GM19372 (cell line): ENCODE results near the gene CAMK1D.
"Not testable (repeated sequence)": the region's sequence is repeated elsewhere in the genome, so short reads cannot be mapped to it uniquely, and the experiment has no call there.

ENCODE experiments used
- ATAC-seq: cut with Tn5 transposase; IDR thresholded peaks from one replicate; pipeline ENCODE4 v1.9.1; 2021; ENCODE audit warnings: mild to moderate bottlenecking, low read depth, moderate library complexity; ENCODE audit not compliant: unreplicated experiment

The CAMK1D gene

GRCh38 chr10:12487366-12487765 lies 138.0 kb downstream of the CAMK1D start:
- no peak for ATAC-seq

DNA sequence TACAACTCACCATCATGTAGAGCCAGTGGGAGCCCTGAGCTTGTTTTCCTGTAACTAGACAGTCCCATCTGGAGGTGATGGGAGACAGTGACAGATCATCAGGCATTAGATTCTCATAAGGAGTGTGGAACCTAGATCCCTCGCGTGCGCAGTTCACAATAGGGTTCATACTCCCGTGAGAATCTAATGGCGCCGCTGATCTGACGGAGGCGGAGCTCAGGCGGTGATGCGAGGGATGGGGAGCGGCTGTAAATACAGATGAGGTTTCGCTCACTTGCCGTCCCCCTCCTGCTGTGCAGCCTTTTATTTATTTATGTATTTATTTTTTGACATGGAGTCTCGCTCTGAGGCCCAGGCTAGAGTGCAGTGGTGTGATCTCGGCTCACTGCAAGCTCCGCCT lies 139.3 kb downstream of the CAMK1D start:
- no peak for ATAC-seq

- ATAC-seq: no peak
These were observed 140.0 kb downstream of the CAMK1D start for GRCh38 chr10:12489357-12489756.

DNA sequence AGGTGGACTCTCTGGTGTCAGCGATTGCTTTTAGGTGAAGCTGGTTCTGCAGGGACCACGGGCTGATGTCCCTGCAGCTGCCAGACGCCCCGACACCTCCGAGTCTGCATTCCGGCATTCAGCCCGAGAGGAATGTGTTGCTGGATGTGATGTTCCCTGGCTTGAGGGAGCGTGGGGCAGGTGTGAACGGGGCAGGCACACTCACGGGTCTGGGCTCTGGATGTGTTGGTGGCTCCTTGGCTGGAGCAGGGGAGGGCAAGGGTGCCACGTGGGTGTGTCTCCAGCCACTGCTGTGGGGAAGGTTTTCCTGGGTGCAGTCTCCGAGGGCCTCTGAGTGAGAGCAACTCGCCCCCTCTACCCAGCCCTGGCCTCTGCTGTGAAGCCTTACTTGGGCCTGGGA lies 140.5 kb downstream of the CAMK1D start:
- no peak for ATAC-seq

DNA sequence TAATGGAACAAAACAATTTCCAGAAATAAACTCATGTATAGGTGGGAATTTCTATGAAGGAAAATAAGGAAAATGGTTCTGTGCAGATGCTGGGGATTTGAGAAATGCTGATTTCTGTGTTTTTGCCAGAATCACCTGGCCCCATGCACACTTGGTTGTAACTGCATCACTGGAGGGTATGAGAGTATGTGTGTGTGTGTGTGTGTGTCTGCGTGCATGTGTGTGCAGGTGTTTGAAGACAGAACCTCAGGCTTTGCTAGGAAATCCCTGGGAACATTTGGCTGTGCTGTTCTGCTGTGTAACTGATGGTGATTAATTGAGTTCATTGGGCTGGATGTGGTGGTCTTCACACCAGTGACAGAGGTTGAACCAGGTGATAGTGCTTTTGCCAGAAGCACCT lies 141.6 kb downstream of the CAMK1D start:
- no peak for ATAC-seq

- no peak for ATAC-seq
These were observed 142.1 kb downstream of the CAMK1D start for GRCh38 chr10:12491491-12491890.

DNA sequence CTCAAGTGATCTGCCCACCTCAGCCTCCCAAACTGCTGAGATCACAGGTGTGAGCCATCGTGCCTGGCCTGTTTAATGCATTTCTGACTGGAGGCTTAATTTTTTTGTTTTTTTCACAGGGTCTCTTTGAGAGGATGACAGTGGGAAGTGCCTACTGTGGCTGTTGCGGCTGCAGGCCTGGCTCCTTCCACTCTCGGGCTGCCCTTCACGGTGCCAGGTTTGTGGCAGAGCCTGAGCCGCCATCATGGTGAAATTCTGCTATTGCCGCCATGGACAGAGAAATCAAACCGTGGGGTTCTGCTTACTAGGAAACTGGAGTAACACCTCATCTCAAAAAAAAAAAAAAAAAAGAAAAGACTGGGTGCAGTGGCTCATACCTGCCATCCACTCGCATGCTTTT lies 142.7 kb downstream of the CAMK1D start:
- no peak for ATAC-seq

DNA sequence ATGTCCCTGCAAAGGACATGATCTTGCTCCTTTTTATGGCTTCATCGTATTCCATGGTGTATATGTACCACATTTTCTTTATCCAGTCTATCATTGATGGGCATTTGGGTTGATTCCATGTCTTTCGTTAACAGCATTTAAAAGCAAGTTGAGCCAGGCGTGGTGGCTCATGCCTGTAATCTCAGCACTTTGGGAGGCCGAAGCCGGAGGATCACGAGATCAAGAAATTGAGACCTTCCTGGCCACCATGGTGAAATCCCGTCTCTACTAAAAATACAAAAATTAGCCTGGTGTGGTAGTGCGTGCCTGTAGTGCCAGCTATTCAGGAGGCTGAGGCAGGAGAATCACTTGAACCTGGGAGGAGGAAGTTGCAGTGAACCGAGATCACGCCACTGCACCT lies 147.7 kb downstream of the CAMK1D start:
- not testable (repeated sequence) for ATAC-seq

DNA sequence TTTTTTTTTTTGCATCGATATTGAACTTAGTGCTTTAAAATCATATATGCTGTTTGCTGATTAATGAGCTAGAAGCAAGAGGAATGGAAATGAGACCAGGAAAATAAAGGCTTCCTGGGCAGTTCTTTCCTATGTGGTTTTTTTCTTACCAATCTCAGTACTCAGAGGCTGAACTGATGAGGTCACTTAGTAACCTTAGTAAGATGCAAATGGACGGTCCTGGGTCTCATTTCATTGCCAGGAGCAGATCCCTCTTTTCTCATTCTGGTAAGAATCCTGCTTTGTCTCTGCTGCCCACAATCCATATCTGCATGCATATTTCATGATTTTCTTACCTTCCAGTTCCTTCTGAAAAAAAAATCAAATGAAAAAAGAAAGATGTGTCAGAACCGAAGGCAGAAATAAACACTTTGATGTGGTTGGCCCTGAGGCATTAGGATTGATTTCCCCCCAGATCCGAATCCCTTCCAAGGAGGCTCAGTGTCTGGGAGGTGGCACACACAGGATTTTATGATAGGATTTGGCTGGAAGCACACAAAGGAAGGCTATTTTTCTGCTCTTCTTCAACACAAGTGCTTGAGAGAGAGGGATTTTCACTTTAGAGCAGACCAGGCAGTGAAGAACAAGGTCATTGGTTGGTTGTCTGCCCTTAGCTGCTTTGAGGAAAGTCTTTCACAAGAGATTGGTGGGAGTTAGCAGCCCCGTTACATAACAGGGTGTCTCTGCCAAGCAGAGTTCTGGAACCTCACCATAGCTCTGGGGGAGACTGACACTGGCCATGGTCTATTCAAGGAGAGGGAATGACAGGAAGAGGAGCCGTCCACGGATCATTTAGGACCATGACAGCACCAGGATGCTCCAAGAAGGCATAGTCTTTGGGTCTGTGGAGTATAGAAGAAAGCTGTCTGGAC lies 150.0 kb downstream of the CAMK1D start:
- ATAC-seq: no peak

- no peak for ATAC-seq
These were observed 151.3 kb downstream of the CAMK1D start for GRCh38 chr10:12500381-12501303.

GRCh38 chr10:12501324-12501723 lies 152.0 kb downstream of the CAMK1D start:
- ATAC-seq: no peak

DNA sequence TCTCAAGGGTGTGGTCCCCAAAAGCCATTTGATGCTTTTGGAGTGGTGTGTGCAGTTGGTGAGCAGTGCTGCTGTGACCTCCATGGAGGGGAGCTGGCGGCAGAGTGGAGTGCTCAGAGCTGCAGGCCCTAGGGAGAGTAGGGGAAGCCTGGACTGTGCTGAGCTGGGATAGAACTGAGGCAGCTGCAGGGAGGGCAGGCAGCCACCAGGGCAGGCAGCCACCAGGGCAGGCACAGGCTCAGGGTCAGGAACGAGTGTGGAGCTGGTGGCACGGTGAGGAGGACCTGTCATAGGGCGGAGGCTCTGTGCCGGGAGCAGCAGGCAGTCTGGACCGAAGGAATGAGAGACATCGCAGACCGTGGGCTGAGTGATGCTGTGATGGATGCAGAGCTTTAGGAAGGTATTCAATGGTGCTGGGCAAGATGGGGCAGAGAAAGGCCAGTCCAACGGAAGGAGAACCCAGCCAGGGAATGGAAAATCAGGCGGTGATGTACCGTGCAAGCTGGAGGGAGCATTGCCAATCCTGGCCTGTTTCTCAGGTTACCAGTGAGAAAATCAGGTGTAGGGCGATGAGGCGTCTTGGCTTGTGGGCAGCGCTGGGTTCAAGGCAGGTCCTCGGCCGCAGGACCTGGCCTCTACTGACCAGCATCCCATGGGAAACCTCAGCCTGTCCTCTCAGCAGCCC lies 152.6 kb downstream of the CAMK1D start:
- ATAC-seq: no peak

GRCh38 chr10:12502526-12503274 lies 153.4 kb downstream of the CAMK1D start:
- no peak for ATAC-seq

DNA sequence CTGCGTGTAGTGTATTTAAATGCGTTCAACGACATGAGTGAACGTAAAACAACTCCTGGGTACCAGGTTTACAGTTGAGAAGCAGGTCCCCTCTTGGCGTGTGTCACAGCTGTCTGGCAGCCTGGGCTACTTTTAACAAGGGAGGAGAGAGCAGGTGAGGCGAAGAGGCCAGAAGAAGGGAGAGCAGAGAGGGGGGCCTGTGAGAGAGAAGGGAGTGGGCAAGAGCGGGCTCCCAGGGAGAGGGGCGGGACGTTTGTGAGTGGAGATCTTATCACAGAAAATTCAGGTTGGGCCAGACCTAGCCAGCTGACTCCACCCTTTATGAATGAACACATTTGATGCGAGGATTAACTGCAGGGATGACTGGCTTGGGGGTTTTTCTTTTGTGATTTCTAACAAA lies 154.0 kb downstream of the CAMK1D start:
- ATAC-seq: no peak

- no peak for ATAC-seq
These were observed 154.8 kb downstream of the CAMK1D start for GRCh38 chr10:12504176-12504575.

GRCh38 chr10:12504628-12505027 lies 155.3 kb downstream of the CAMK1D start:
- ATAC-seq: no peak

DNA sequence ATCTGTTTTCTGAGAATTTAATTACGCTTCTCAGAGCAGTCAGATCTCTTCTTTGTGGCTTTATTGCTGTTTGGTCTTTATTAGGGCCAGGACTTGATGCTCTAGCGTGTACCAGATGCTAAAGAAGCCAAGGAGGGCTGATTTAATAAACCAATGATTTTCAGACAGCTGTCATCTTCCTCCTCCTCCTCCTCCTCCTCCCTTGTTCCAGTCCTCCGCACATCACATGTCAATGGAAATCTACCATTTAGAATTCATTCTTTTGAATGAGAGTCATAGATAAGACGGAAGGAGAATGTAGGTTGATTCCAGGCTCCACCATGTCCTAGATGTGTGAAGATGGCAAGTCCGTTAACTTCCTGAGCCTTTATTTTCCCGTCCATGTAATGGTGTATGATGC lies 156.3 kb downstream of the CAMK1D start:
- ATAC-seq: no peak

GRCh38 chr10:12507165-12507850 lies 158.0 kb downstream of the CAMK1D start:
- ATAC-seq: no peak

DNA sequence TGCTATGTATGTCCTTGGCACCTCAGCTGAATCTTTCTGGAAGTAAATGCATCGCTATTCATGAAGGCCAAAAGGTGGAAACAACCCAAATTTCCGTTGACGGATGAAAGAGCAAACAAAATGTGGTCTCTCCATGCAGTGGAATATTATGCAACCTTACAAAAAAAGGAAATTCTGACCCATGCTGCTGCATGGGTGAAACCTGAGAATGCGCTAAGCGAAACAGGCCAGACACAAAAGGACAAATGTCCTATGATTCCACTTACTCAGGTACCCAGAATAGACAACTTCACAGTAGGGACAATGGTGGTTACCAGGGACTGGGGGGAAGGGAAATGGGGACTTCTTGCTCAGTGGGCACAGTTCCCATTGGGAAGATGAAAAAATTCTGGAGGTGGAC lies 158.8 kb downstream of the CAMK1D start:
- ATAC-seq: no peak
